K562 (cell line): Measurements from ENCODE around the gene SREBF1. TPM values are rescaled to one million over a fixed set of nuclear protein-coding genes. Genes with fewer than 3 reads are reported as not detected.

Experiments
- ASH1L ChIP-seq: fragments of 450-650 bp; IDR thresholded peaks from 2 replicates; pipeline ENCODE4 v1.6.1; 2018; ENCODE audit warnings: borderline replicate concordance, mild to moderate bottlenecking, low read depth; ENCODE audit not compliant: partially characterized antibody
- CREM ChIP-seq: IDR thresholded peaks from 2 replicates; pipeline ENCODE4 v1.6.1; 2014; ENCODE audit warnings: antibody characterized with exemption, low read depth
- DLX4 ChIP-seq: fragments of 250-450 bp; sonication (Bioruptor Pico); IDR thresholded peaks from 2 replicates; pipeline ENCODE4 v1.6.1; 2021; ENCODE audit warnings: mild to moderate bottlenecking
- ETV1 ChIP-seq: fragments of 450-650 bp; conservative IDR thresholded peaks from 2 replicates; pipeline ENCODE4 v1.6.1; 2016; ENCODE audit warnings: missing genetic modification characterization, control low read depth, low read depth, missing compliant biosample characterization
- GABPA ChIP-seq: fragments of 200-800 bp; sonication (Bioruptor generic); conservative IDR thresholded peaks from 2 replicates; pipeline ENCODE4 v1.6.1; 2016; ENCODE audit warnings: low read depth, missing genetic modification characterization, missing compliant biosample characterization
- HOXB6 ChIP-seq: fragments of 250-450 bp; sonication (Bioruptor Pico); IDR thresholded peaks from 2 replicates; pipeline ENCODE4 v1.5.1; 2022; ENCODE audit warnings: mild to moderate bottlenecking, borderline replicate concordance
- MAZ ChIP-seq, 2 experiments: fragments of 450-650 bp in 1 of 2; sonication (generic) in 1 of 2; formaldehyde crosslinking; IDR thresholded peaks in 1 of 2; conservative IDR thresholded peaks in 1 of 2; 2 replicates each; pipeline versions ENCODE4 v1.4.0 to v1.5.0; 2020; ENCODE audit warnings: mild to moderate bottlenecking in 1 of 2, missing genetic modification reagents in 1 of 2
- PTRF ChIP-seq: fragments of 450-650 bp; IDR thresholded peaks from 2 replicates; pipeline ENCODE4 v1.6.1; 2016; ENCODE audit warnings: mild to moderate bottlenecking, missing genetic modification characterization, missing compliant biosample characterization
- RBM39 ChIP-seq: fragments of 200-400 bp; formaldehyde crosslinking; optimal IDR thresholded peaks from 2 replicates; pipeline ENCODE3; 2018; ENCODE audit warnings: low read depth, low read length
- SMC3 ChIP-seq: conservative IDR thresholded peaks from 2 replicates; pipeline ENCODE4 v1.6.1; 2011; ENCODE audit warnings: low read depth, low read length, improper control_type of control experiment; ENCODE audit not compliant: insufficient read depth
- TEAD2 ChIP-seq: fragments of 450-650 bp; IDR thresholded peaks from 2 replicates; pipeline ENCODE4 v1.6.1; 2016; ENCODE audit warnings: missing genetic modification characterization, control low read depth, missing compliant biosample characterization
- ZNF740 ChIP-seq, 3 experiments: fragments of 200-800 bp in 1 of 3; sonication (Bioruptor generic) in 1 of 3; sonication (generic) in 1 of 3; formaldehyde crosslinking in 1 of 3; IDR thresholded peaks; 2 replicates each; pipeline versions ENCODE4 v1.6.1 to v1.8.0; 2016 to 2022; ENCODE audit warnings: mild to moderate bottlenecking in 2 of 3, missing compliant biosample characterization in 2 of 3, missing genetic modification characterization in 2 of 3, missing genetic modification reagents in 1 of 3
- polyA plus RNA-seq, 8 experiments: library from polyadenylated mRNA; depleted of rRNA in 4 of 8; stranded (reverse) in 5 of 8; unstranded in 3 of 8; fragments of >200 nt; fragmentation: Nextera tagmentation in 2 of 8; fragmentation: Illumina TruSeq in 1 of 8; extraction: Ambion mirVana in 2 of 8; extraction: Trizol in 1 of 8; gene quantifications; 2 replicates each; pipeline versions ENCODE4 v1.2.1 to v1.2.3, GENCODE V29; 2011 to 2014; ENCODE audit warnings: inconsistent platforms in 1 of 8, missing spikeins in 1 of 8
- total RNA-seq, 7 experiments: library from RNA; depleted of rRNA in 6 of 7; stranded (reverse); fragments of >200 nt in 6 of 7; fragmentation: Illumina TruSeq in 2 of 7; extraction: Trizol in 2 of 7; gene quantifications; 2 replicates each; pipeline versions ENCODE4 v1.2.1 to v1.2.3, GENCODE V29; 2011 to 2021; ENCODE audit warnings: low replicate concordance in 1 of 7
- TF ChIP-seq, protein P1 (sequence below), 2 experiments: fragments of 450-650 bp; IDR thresholded peaks; 2 replicates each; pipeline ENCODE4 v1.6.1; 2016; ENCODE audit warnings: mild to moderate bottlenecking in 2 of 2, borderline replicate concordance in 1 of 2, low read depth in 1 of 2, moderate library complexity in 1 of 2
- TF ChIP-seq, protein P2 (sequence below): fragments of 450-650 bp; formaldehyde crosslinking; IDR thresholded peaks from 2 replicates; pipeline ENCODE4 v1.4.0; 2022; ENCODE audit warnings: mild to moderate bottlenecking, moderate library complexity

The SREBF1 gene
- total and polyA plus RNA-seq, 9 of the 15 experiments (the other 6 are each of a cell fraction or from before 2014, with no cell fraction given), result 1.6 to 169 (median 69.4) TPM

DNA sequence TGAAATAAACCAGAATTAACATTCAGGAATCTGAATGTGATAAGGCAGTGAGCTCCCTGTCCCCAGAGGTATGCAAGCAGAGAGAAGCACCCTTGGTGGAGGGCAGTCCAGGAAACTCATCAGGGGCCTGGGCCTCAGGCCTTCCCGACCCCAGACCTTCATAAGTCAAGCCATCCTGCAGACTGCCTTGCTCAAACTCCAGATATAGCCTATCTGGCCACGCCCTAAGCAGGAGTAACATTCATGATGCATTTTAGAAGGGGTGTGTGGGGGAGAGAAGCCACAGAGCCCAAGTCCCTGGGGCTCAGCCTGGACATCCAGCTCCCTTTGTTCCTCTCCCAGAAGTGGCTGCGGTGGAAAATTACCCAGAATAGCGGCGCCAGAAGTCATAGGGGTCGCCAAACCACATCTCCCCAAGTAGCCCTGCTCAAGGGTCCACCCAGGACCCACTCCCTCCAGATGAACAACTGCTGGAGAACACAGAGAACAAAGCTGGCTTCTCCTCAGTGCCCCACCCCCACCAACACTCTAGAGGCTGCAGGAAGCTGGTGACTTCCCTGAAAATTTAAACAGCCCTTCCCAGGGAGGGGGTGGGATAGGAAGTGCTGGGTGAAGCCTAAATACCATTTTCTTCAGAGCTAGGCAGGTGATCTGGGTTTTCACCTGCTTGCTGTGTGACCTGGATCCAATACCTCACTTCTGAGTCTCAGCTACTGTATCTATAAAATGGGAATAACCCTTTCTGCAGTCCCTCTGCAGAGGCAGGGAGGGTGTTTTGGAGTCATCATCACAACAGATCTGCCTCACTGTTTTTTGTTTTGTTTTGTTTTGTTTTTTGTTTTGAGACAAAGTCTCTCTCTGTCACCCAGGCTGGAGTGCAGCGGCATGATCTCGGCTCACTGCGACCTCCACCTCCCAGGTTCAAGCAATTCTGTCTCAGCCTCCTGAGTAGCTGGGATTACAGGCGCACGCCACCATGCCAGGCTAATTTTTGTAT lies 1.5 kb upstream of the SREBF1 start (continued):
- TF ChIP-seq, protein P1, sequence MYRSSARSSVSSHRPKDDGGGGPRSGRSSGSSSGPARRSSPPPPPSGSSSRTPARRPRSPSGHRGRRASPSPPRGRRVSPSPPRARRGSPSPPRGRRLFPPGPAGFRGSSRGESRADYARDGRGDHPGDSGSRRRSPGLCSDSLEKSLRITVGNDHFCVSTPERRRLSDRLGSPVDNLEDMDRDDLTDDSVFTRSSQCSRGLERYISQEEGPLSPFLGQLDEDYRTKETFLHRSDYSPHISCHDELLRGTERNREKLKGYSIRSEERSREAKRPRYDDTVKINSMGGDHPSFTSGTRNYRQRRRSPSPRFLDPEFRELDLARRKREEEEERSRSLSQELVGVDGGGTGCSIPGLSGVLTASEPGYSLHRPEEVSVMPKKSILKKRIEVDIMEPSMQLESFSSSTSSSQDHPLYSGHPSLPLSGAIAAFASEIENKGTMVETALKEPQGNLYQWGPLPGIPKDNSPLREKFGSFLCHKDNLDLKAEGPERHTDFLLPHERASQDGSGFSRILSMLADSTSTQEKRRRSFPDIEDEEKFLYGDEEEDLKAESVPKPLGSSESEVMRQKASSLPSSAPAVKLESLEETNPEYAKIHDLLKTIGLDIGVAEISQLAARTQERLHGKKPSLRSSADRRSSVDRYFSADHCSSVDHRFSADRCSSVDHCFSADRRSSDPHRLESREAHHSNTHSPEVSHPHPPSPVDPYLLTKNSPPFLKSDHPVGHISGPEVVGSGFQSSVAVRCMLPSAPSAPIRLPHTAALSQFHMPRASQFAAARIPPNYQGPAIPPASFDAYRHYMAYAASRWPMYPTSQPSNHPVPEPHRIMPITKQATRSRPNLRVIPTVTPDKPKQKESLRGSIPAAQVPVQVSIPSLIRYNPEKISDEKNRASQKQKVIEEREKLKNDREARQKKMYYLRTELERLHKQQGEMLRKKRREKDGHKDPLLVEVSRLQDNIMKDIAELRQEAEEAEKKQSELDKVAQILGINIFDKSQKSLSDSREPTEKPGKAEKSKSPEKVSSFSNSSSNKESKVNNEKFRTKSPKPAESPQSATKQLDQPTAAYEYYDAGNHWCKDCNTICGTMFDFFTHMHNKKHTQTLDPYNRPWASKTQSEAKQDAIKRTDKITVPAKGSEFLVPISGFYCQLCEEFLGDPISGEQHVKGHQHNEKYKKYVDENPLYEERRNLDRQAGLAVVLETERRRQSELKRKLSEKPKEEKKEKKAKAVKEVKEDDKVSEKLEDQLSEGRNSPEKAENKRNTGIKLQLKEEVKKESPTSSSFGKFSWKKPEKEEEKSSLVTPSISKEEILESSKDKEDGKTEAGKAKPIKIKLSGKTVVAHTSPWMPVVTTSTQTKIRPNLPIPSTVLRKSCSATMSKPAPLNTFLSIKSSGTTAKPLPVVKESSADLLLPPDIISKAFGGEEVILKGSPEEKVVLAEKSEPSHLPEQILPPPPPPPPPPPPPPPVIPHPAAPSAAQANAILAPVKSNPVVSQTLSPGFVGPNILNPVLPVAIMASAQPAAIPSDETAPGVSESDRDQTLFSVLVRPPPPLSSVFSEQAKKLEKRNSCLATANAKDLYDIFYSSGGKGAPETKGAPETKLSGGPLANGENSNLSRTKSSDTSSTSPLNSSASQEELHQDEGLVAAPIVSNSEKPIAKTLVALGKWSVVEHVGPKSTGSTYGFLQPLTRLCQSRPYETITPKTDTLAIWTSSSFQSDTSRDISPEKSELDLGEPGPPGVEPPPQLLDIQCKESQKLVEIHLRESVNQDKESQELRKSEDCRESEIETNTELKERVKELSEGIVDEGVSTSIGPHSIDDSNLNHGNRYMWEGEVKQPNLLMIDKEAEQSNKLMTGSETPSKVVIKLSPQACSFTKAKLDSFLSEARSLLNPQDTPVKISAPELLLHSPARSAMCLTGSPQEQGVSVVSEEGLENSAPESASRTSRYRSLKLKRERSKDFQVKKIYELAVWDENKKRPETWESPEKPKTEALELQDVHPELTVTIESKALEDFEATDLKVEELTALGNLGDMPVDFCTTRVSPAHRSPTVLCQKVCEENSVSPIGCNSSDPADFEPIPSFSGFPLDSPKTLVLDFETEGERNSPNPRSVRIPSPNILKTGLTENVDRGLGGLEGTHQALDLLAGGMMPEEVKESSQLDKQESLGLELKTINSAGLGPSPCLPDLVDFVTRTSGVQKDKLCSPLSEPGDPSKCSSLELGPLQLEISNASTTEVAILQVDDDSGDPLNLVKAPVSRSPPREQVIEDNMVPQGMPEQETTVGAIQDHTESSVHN (IDR thresholded peaks at IDR 0.05; ENCODE audit: borderline replicate concordance in 1 of 2, low read depth in 1 of 2), result no peak
- TF ChIP-seq, protein P2, sequence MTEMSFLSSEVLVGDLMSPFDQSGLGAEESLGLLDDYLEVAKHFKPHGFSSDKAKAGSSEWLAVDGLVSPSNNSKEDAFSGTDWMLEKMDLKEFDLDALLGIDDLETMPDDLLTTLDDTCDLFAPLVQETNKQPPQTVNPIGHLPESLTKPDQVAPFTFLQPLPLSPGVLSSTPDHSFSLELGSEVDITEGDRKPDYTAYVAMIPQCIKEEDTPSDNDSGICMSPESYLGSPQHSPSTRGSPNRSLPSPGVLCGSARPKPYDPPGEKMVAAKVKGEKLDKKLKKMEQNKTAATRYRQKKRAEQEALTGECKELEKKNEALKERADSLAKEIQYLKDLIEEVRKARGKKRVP (CRISPR knock-in tag), result no peak
- TF ChIP-seq GABPA (tag) (peak; percentile 50), MAZ (CRISPR knock-in tag; conservative IDR thresholded peaks at IDR 0.05 in 1 of 2, IDR thresholded peaks at IDR 0.05 in 1 of 2) (peak in 1 of 2 experiments; percentile 44; a peak in 2 of 4 replicates), CREM (peak; percentile 40; the same call in 1 of the 2 replicates), DLX4 (CRISPR knock-in tag) (no peak), SMC3 (no peak), ETV1 (tag) (0 out of 2 replicates have a peak, but pooled peaks have one; percentile 27), ASH1L (no peak), RBM39 (no peak), HOXB6 (no peak), PTRF (tag) (no peak), ZNF740 (CRISPR knock-in tag; IDR thresholded peaks at IDR 0.05) (0 out of 2 replicates have a peak, but pooled peaks have one; percentile 49), ZNF740 (tag; IDR thresholded peaks at IDR 0.05) (no peak), TEAD2 (tag) (no peak)
